ENCODE data around the gene PTPRN2.

GRCh38 chr7:158595068-158595467 lies 7.4 kb upstream of the PTPRN2 start:
- no peak for TF ChIP-seq CTCF (IDR thresholded peaks at IDR 0.05)
- TF ChIP-seq POLR2A (IDR thresholded peaks at IDR 0.05), result no peak
- TF ChIP-seq POLR2AphosphoS5 (IDR thresholded peaks at IDR 0.05), result no peak
